ENCODE results near the gene SORCS2.

SORCS2 gene

GRCh38 chr4:7703688-7704087, 511.4 kb downstream of the SORCS2 start:
- no peak for TF ChIP-seq CTCF (IDR thresholded peaks at IDR 0.05; ENCODE audit: low read depth, low read length)
- no peak overlapping the region for H3K4me3 ChIP-seq (replicated peaks in 1 of 2; ENCODE audit: low read depth in 2 of 2, low read length in 2 of 2)
- DNase-seq (ENCODE audit: low read depth in 2 of 2) = no peak

- TF ChIP-seq CTCF (IDR thresholded peaks at IDR 0.05; ENCODE audit: low read depth, low read length) = no peak
- no peak for DNase-seq (ENCODE audit: low read depth in 2 of 2)
- H3K4me3 ChIP-seq (replicated peaks in 1 of 2; ENCODE audit: low read depth in 2 of 2, low read length in 2 of 2) = no peak overlapping the region
These were observed 511.8 kb downstream of the SORCS2 start for GRCh38 chr4:7704091-7704490.

GRCh38 chr4:7704625-7705024, 512.3 kb downstream of the SORCS2 start:
- DNase-seq (ENCODE audit: low read depth in 2 of 2) = no peak
- no peak for TF ChIP-seq CTCF (IDR thresholded peaks at IDR 0.05; ENCODE audit: low read depth, low read length)
- no peak overlapping the region for H3K4me3 ChIP-seq (replicated peaks in 1 of 2; ENCODE audit: low read depth in 2 of 2, low read length in 2 of 2)

DNA sequence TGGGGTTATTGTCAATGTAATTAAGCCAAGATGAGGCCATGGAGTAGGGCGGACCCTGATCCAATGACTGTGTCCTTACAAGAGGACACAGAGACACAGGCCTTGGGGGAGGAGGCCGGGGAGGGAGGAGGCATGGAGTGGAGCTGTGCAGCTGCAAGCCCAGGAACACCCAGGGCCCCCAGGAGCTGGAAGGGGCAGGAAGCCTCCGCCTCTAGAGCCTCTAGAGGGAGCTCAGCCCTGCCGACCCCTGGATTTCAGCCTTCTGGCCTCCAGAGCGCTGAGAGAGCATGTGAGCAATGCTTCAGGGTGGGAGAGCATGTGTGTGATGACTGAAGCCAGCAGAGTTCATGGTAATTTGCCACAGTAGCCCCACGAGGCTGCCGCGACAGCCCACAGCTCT, 512.7 kb downstream of the SORCS2 start:
- no peak for TF ChIP-seq CTCF (IDR thresholded peaks at IDR 0.05; ENCODE audit: low read depth, low read length)
- H3K4me3 ChIP-seq (replicated peaks in 1 of 2; ENCODE audit: low read depth in 2 of 2, low read length in 2 of 2) = no peak overlapping the region
- DNase-seq (ENCODE audit: low read depth in 2 of 2) = no peak

GRCh38 chr4:7705593-7705992, 513.3 kb downstream of the SORCS2 start:
- H3K4me3 ChIP-seq (replicated peaks in 1 of 2; ENCODE audit: low read depth in 2 of 2, low read length in 2 of 2) = no peak overlapping the region
- no peak for DNase-seq (ENCODE audit: low read depth in 2 of 2)
- TF ChIP-seq CTCF (IDR thresholded peaks at IDR 0.05; ENCODE audit: low read depth, low read length) = no peak

GRCh38 chr4:7708238-7708637, 515.9 kb downstream of the SORCS2 start:
- DNase-seq (ENCODE audit: low read depth in 2 of 2) = no peak
- no peak overlapping the region for H3K4me3 ChIP-seq (replicated peaks in 1 of 2; ENCODE audit: low read depth in 2 of 2, low read length in 2 of 2)
- no peak for TF ChIP-seq CTCF (IDR thresholded peaks at IDR 0.05; ENCODE audit: low read depth, low read length)

DNA sequence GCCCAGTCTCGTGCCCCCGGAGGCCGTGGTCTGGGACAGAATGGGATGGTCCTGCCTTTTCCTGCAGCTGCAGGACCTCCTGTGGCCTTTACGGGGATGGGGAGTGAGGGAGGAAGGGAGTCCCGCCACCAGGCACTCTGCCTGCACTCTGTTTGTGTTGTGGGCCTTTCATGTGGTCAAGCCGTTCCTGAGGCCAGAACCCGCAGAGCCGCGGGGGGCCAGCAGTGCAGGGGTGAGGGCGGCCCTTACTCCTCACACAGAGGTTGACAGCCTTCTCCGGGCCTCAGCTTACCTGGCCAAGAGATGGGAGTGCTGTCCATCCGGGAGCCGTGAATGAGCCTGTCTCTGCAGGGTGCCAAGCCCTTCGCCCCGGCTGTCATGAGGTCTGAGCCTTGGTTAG, 516.6 kb downstream of the SORCS2 start:
- no peak for TF ChIP-seq CTCF (IDR thresholded peaks at IDR 0.05; ENCODE audit: low read depth, low read length)
- DNase-seq (ENCODE audit: low read depth in 2 of 2) = no peak
- no peak overlapping the region for H3K4me3 ChIP-seq (replicated peaks in 1 of 2; ENCODE audit: low read depth in 2 of 2, low read length in 2 of 2)
